A204.1 (cell line): ENCODE data around the gene MTA1.

ENCODE experiments used
- FAIRE-seq: peaks from 2 replicates; lab custom pipeline; 2012; peaks lifted over from hg19 to GRCh38; lab: Jason Lieb, UNC

Gene MTA1

DNA sequence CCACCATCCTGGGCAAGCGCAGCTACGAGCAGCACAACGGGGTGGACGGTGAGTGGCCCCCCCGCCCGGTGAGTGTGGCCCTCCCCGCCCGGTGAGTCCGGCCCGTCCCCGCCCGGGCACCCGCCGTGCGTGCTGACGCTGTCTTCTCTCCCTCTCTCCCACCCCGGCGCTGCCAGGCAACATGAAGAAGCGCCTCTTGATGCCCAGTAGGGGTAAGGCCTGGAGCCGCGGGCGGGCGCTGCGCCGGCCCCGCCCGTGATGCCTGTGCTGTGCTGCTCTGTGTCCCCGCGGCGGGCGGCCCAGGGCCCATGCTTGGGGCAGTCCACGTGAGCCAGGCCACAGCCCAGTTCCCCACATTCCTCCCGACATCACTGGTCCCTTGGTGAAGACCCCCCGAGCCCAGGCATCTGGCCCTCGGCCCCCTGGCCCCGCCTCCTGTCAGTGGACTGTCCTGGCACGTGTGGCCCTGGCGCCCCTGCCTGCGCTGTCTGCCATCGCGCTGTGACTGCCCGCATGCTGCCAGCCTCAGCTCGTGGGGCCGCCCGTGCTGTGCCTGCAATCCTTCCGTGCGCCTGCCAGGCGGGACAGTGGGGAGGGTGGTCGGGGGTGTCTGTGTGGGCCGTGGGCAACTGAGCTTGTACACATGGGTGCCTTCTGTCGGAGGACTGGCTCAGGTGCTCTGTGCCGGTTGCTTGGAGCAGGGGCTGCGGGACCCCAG lies 47.1 kb downstream of the MTA1 start:
- FAIRE-seq = no peak

DNA sequence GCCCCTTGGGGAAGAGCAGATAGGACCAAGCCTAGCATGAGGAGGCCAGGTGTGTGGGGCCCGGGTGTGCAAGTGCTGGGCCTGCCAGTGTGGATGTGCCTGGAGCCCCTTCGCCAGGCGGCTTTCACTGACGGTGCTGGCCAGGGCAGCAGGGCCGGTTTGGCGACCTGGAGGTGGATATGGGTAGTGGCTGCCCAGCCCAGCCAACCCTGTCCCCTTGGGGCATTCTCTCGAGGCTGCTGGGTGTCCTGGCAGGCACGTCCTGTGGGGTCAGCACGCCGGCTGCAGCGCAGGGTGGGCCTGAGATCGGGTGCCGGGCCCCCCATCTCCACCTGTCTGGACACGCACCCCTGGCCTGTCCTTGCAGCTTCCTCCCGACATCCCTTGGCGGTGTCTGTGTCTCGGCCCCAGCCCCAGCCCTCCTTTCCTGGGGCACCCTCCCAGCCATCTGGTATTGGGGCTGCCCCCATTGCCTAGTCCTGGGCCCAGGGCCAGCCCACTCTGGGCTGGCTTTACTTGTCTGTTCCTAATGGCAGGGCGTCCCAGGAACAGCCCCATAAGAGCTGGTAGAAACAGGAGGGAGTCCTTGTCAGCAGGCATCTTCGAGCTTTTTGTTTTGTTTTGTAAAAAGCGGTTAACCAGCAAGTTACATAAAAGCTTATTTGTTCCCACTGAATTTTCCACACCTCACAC lies 47.8 kb downstream of the MTA1 start:
- no peak for FAIRE-seq

DNA sequence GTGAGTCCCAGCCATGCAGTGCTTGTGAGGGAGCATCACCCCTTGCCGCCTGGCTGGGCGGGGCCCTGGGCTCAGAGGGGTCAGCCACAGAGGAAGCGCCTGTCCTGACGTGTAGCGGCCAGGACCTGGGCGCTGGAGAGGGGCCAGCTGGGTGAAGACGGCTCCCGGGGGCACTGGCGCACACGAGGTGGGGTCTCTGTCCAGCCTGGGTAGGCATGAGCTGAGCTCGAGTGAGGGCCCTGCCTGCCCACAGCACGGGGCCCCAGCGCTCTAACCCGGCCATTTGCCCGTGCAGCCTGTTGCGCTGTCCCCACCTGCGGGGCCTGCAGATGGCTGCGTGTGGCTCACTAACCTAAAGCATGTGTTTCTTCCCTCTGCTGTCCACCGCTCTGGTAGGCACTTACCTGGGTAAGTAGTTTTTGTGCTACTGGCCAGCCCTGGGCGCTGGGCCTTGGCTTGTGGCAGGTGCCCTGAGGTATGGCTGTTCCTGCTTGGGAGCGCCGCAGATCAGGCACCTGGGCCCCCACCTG lies 48.4 kb downstream of the MTA1 start:
- no peak for FAIRE-seq

DNA sequence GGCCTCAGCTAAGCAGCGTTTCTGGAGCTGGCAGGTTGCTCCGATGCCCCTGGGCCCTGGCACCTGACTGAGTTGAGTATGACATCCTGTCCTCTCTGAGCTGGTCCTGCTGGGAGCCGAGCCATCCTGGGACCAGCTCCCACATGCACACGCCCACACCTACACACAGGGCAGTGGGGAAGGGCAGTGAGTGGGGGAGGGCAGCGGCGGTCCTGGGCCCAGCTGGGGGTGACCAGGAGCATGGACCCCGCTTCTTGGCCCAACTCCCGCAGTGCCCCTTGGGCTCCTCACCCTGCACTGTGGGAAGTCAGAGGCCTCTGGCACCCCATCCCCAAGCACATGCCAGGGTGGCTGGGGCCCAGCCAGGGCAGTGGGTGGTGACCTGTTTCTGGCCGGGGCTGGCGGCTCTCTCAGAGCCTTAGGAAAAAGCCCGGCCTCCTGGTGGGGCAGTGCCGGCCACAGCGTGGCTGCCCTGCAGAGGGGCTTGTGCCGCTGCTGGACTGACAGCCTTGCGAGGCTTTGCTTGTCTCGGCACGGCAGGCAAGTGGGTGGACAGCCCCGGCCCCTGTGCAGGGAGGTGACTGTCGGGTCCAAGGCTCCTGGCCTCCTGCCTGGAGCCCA lies 49.1 kb downstream of the MTA1 start:
- FAIRE-seq = no peak

DNA sequence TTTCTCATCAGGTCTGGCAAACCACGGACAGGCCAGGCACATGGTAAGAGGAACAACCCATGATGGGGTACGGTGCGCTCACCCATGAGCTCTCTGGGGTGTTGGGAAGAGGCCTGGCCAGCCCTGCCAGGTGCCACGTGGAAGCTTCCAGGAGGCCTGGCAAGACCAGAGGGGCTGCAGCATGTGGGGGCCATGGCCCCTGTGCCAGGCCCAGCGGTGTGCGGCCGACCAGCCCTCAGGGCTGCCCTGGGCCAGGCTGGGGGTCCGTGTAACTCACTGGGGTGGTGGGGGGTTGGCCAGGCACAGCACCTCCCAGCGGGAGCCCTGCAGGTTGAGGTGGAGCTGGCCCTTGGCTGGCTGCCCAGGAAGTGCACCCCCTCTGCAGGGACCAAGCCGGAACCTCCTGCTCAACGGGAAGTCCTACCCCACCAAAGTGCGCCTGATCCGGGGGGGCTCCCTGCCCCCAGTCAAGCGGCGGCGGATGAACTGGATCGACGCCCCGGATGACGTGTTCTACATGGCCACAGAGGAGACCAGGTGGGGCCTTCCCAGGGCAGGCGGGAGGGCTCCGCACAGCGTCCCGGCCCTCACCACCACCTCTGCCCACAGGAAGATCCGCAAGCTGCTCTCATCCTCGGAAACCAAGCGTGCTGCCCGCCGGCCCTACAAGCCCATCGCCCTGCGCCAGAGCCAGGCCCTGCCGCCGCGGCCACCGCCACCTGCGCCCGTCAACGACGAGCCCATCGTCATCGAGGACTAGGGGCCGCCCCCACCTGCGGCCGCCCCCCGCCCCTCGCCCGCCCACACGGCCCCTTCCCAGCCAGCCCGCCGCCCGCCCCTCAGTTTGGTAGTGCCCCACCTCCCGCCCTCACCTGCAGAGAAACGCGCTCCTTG lies 50.1 kb downstream of the MTA1 start:
- no peak for FAIRE-seq

DNA sequence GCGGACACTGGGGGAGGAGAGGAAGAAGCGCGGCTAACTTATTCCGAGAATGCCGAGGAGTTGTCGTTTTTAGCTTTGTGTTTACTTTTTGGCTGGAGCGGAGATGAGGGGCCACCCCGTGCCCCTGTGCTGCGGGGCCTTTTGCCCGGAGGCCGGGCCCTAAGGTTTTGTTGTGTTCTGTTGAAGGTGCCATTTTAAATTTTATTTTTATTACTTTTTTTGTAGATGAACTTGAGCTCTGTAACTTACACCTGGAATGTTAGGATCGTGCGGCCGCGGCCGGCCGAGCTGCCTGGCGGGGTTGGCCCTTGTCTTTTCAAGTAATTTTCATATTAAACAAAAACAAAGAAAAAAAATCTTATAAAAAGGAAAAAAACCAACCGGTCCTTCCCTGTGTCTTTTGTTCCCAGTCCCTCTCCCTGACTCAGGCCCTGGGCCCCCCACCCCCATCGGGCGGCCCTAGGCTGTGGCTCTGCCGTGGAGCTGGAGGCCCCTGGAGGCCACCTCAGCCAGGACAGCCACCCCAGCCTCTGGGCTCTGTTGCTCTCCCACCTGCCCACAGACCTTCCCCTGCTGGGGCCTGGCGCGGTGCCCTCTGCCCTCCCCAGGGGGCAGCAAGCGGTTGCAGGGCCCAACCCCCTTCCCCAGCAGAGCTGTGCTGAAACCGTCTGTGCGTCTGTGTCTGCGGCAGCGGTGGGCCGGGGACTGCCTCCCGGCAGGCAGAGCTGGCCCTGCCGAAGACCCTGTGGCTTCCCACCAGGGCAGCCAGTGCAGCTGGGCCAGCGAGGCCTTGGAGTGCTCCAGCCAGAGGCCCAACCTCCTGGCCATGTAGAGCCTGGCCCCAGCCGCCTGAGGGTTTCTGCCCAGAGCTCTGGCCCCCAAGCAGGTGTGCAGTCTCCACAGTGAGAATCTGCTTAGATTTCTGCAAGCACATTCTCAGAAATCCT lies 51.0 kb downstream of the MTA1 start:
- FAIRE-seq = no peak

DNA sequence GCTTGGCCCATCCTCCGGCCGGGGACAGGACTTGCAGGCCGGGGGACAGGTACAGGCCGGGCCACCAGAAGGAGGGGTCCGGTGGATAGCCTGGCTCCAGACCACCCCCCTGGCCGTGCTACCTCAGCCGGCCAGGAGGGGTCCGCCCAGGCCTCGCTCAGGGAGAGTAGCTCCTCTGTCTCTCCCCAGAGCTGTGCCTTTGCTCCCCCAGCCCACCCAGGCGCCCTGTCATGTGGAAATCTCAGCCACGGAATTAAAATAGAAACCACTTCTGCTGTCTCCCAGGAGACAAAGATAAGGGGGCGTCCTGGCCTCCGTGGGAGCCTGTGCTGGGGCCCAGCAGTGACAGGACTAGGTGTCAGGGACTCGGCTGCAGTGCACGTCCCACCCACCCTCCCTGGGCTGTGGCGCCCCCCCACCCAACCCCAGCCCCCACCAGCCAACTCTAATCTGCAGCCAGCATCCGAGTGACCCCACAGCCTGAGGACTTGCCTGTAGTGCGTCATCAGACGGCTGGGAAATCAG lies 51.7 kb downstream of the MTA1 start:
- FAIRE-seq = no peak

DNA sequence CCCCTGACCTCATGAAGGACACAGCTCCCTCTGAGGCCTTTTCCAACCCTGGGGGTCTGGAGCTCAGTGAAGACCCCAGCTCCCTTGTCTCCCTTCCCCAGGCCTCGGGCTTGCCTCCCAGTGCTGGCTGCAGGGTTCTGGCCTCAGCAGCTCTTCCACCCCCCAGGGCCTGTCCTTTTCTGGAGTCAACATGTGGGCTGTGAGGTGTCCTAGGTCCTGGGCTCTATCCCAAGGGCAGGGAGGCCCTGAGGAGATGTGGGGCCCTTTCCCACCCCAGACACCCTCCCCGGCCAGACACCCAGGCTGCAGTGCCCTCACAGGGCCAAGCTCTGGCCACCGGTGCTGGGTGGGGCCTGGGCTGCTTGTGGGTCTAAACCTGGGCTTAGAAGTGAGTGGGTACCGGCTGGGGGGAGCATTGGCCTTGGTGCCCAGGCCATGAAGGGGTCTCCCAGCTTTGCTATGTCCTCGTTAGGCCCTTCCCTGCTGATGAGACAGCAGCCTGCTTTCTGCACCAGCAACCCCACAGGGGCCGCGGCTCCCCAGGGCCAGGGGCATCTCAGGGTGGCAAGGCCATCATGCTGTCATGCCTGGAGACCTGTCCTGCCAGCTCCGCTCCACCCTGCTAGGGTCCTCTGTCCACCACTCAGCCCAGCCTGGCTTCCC lies 52.3 kb downstream of the MTA1 start:
- FAIRE-seq = no peak

DNA sequence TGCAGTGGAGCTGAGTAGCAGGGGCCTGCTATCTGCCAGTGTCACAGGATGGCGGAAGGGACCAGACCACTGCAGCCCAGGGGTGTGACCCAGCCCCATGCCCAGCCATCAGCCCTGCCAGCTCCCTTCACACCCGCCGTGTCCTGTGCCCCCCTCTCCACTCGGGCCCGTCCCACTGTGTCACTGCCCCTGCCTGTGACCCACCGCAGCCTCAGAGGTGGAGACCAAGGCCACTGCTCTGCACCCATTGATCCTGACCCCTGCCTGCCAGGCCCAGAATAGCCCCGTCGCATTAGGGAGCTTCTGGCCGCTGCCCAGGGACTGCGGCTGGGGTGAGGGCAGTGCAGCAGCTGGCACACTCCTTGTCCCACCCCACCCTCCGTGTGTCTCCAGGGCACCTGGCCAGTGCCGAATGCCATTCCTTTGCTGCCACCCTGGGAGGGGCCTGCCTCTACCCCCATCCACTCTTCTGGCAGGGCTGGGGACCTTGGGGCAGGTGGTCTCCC lies 52.9 kb downstream of the MTA1 start:
- no peak for FAIRE-seq

DNA sequence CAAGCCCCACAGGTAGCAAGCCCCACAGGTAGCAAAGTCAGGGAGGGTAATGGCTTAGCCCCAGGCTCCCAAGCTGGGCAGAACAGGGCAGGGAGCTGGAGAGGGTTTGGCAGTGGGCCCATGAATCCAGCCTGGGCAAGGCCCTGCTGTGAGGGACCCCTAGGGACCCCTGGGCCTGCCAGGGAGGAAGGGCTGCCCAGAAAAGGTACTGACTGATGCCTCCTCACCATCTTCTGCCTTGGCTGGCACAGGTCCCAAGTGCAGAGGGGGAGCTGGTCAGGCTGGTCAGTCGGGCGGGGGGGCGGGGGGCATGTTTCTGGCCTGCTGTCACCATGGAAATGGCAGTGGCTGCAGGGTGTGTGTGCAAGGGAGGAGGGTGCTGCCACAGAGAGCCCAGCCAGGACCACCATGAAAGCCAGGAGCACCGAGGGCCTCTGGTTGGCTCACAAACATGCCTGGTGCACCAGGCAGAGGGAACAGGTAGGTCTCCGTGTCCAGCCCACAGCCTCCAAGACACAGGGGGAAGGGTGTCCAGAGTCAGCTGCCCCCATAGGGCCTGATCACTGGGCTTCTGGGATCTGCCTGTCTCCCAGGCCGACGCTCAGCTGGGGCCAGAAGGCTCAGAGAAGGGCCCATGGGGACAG lies 53.5 kb downstream of the MTA1 start:
- FAIRE-seq = no peak

DNA sequence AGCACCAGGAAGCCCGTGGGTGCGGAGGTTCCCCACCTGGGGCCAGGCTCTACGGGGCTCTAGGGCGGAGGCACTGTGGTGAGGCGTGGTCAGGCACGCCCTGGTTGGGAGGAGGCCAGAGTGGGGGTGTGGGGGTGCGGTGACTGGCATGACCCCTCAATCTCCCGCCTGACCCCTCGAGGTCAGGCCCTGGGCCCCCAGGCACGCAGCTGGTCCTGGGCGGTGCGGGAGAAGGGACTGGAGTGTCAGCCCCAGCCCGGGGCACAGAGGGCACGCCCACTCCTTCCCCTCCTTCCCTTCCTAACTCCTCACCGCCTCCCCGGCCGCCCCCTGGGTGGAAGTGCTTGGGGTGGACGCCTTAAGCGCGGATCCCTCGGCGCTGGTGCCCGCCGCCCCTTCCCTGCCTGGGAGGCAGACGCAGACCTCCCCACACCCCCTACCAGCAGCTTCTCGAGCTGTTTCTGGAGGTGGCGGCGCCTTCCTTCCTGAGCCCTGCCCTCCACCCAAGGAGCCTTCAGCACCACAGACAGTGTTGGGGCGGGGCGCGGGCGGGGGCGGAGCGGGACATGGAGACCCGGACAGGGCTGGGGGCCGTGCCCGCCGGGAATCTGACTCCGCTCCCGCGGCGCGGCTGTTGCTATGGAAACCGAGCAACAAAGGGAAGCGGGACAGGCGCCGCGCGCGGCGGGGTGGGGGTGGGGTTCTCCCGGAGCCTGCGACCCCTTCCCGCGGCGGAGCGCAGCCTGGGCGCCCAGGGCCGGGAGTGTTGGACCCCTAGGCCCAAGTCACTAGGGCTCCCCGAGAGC lies 54.3 kb downstream of the MTA1 start:
- no peak for FAIRE-seq

DNA sequence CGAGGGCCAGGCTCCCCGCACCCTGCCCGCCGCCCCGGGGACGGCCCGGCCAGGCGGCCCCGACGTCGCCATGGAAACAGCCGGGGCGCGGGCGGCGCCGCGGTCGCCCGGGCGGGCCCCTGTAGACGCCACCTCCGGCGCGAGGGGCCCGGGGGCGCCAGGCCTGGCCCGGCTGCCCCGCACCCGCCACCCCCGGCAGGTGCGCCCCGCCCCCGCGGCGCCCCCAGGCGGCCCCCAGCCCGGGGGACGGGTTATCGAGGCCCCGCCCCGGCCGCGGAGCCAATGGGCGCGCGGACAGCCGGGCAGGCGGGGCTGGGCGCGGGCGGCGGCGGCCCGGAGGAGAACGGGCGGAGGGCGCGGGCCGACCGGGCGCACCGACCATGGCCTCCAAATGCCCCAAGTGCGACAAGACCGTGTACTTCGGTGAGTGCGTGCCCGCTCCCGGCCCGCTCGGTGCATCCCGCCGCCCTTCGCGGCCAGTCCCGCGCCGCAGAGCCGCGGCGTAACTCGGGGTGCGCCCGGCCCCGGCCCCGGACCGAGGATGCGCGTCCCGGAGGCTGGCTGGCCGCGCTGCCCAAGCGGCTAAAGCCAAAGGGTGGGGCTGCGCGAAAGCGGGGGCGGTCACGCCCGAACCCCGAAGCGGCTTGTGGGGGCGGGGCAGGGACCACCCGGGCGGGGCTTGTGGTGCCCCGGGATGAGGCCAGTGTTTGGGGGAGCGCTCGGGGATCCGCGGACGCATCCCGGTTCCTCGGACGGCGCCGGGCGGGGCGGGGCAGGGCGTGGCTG lies 55.0 kb downstream of the MTA1 start, which contains the start of gene CRIP2:
Gene CRIP2, plus strand, starts transcription at position 339 of the 786 bp plus-strand sequence. Its CDS starts 42 bp downstream, at position 381.
- no peak for FAIRE-seq

DNA sequence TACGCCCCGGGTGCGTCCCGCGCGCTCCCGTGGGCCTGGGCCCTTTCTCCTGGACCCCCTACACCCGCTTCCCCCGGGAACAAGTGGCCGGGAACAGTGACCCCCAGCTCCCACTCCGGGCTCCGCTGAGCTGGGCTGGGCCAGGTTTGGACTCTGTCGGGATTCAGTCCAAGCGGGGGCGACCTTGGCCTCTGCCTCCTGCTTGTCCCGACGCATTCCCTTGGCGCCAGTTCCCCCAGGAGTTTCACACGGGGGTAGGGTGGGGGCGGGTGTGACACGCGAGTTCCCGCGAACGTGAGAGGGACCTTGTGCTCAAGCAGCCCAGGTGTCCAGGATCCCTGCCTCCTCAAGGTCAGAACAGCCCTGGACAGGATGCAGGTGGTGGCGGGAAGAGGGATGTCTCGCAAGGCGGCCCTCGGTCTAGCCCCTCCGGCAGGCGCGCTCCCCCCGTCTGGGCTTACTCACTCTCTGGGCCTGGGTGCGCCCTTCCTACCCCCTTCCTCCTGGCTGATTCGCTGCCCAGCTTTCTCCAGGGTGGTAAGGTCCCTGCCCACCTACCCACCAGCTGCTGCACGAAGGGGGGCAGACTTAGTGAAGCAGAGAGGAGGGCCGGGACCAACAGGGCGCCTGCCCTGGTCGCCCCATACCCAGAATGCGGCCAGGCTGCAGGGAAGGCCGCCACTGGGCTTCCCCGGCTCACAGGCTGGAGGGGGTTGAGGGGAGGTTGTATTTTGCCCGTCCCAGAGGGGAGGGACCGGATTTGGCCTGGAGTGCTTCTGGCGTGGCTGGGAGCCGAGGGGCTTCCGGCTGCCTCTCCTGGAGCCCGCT lies 55.9 kb downstream of the MTA1 start:
- FAIRE-seq = no peak

DNA sequence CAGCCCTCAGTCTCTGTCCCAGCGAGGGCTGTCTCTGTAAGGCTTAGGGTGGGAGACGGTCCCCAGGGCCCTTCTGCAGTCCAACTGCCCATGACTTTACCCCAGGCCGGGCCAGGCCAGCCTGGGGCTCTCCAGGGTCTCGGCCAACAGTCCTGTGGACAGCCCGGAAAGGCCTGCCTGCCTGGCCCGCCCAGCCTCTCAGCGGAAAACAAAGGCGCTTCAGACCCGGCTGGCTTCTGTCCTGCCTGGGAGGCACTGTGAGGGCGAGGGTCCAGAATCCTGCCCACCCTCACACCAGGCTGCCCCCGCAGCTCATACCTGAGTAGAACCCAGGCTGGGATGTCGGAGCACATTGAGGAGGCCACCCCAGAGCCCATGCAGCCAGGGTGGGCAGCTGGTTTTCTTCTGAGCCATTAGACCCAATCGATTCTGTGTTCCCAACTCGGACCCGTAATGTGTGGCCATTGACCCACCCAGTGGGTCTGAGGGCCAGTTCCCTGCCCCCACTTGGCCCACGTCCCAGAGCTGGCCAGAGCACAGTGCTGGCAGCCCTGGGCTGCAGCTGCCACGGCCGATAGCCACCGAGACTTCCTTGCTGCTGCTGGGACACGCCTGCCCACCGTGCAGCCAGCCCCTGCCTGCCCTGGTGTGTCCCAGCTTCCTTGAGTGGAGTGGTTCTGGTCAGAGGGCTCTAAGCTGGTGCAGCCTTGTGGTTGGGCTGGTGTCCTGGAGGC lies 56.6 kb downstream of the MTA1 start:
- no peak for FAIRE-seq

DNA sequence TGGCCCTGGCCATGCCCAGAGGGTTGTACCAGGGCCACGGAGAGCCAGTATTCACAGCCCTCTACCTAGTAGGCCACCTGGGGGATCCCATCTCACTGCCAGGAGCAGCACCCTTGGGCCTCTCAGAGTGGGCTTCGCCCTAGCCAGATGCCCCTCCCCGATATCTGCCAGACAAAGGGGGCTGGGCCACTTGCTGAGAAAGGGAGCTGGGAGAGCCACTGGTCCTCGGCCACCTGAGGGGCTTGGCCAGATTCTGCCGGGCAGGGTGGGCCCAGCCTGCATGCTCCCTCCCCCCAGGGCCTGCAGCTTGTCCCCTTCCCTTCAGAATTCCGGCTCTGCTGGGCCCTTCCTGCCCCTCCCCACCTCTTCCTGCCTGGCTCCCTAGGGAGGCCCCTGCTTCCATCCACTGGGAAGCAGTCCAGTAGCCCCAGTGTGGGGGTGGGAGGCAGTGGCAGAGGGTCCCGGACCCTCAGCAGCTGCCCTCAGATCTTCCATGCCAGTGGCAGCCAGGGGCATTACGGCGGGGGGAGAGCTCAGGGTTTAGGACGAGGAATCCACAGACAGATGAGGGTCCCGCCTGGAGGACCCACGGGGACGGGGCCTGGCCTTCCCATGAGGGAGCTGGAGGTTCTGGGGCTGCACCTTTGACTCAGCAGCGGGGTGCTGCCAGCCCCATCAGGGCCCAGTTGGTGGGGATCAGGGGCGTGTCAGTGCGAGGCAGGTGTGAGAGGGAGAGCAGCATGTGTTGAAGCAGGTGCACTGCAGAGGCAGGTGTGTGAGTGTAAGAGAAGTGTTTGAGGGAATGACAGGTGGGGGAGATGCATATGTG lies 57.4 kb downstream of the MTA1 start:
- no peak for FAIRE-seq
